IMR-90 (cell line): ENCODE measurements around the gene POMT1. TPM values are rescaled to one million over a fixed set of nuclear protein-coding genes. Genes with fewer than 3 reads are reported as not detected.

ENCODE experiments used
- ATAC-seq: fragments of 200-7000 bp; cut with Tn5 transposase; 2 replicates; pipeline ENCODE4 v1.9.1; 2020; ENCODE audit warnings: low read depth, mild to moderate bottlenecking, moderate library complexity
- BruUV-seq: library from RNA; stranded (reverse); fragments of 400-500 nt; replicated peaks from 2 replicates; lab custom pipeline; 2021; lab: Mats Ljungman, UMichigan
- CTCF ChIA-PET: fragments of 300-600 bp; formaldehyde crosslinking; extraction: SDS; loops from one replicate; lab custom pipeline; 2021; ENCODE audit warnings: antibody characterized with exemption; lab: Yijun Ruan, JAX
- POLR2A ChIA-PET: fragments of 300-600 bp; sonication (Branson Sonifier 250); formaldehyde crosslinking; loops from one replicate; lab custom pipeline; 2022; ENCODE audit warnings: antibody characterized with exemption; ENCODE audit not compliant: unreplicated experiment; lab: Charles Lee
- DNase-seq: peaks from one replicate; pipeline ENCODE4 v3.0.0; 2013
- H2AFZ ChIP-seq: replicated peaks from 2 replicates; pipeline ENCODE3; 2013; ENCODE audit warnings: low read length, mild to moderate bottlenecking; ENCODE audit not compliant: poor library complexity
- H2AK5ac ChIP-seq: 2 replicates; pipeline ENCODE4 v1.6.1; 2013; ENCODE audit warnings: low read depth, low read length, inconsistent platforms
- H2AK9ac ChIP-seq: replicated peaks from 2 replicates; pipeline ENCODE3; 2013; ENCODE audit warnings: mild to moderate bottlenecking, low read depth, low read length, moderate library complexity; ENCODE audit not compliant: poor library complexity
- H2BK120ac ChIP-seq: 2 replicates; pipeline ENCODE4 v1.6.1; 2013; ENCODE audit warnings: low read depth, low read length, inconsistent platforms
- H2BK15ac ChIP-seq: 3 replicates; pipeline ENCODE4 v1.6.1; 2013; ENCODE audit warnings: low read depth, low read length, inconsistent platforms
- H2BK20ac ChIP-seq: 2 replicates; pipeline ENCODE4 v1.6.1; 2013; ENCODE audit warnings: low read depth, mild to moderate bottlenecking, inconsistent platforms, low read length, moderate library complexity
- H2BK5ac ChIP-seq: 2 replicates; pipeline ENCODE4 v1.6.1; 2013; ENCODE audit warnings: mild to moderate bottlenecking, low read depth, low read length, inconsistent platforms; ENCODE audit not compliant: poor library complexity, severe bottlenecking
- H3K14ac ChIP-seq: replicated peaks from 2 replicates; pipeline ENCODE4 v1.6.1; 2013; ENCODE audit warnings: low read depth, low read length, inconsistent platforms
- H3K18ac ChIP-seq: 2 replicates; pipeline ENCODE4 v1.6.1; 2013; ENCODE audit warnings: low read depth, low read length, control low read depth
- H3K23ac ChIP-seq: 2 replicates; pipeline ENCODE4 v1.6.1; 2013; ENCODE audit warnings: low read depth, low read length, inconsistent platforms
- H3K27ac ChIP-seq: 2 replicates; pipeline ENCODE4 v1.5.1; 2013; ENCODE audit warnings: mild to moderate bottlenecking, control low read depth, low read length; ENCODE audit not compliant: insufficient read depth
- H3K27me3 ChIP-seq: 2 replicates; pipeline ENCODE4 v1.6.1; 2013; ENCODE audit warnings: low read length; ENCODE audit not compliant: control insufficient read depth, insufficient read depth
- H3K36me3 ChIP-seq: 2 replicates; pipeline ENCODE4 v1.6.1; 2013; ENCODE audit warnings: low read length, mixed read lengths; ENCODE audit not compliant: control insufficient read depth, insufficient read depth
- H3K4ac ChIP-seq: 2 replicates; pipeline ENCODE4 v1.6.1; 2013; ENCODE audit warnings: low read depth, low read length, inconsistent platforms
- H3K4me1 ChIP-seq: 2 replicates; pipeline ENCODE4 v1.6.1; 2013; ENCODE audit warnings: low read length, mixed read lengths; ENCODE audit not compliant: control insufficient read depth, insufficient read depth
- H3K4me2 ChIP-seq: 2 replicates; pipeline ENCODE4 v1.6.1; 2013; ENCODE audit warnings: low read depth, mild to moderate bottlenecking, control low read depth, low read length, moderate library complexity
- H3K4me3 ChIP-seq: 2 replicates; pipeline ENCODE4 v1.5.1; 2013; ENCODE audit warnings: low read depth, mild to moderate bottlenecking, control low read depth, low read length, moderate library complexity; ENCODE audit not compliant: insufficient read depth
- H3K56ac ChIP-seq: 2 replicates; pipeline ENCODE4 v1.6.1; 2013; ENCODE audit warnings: low read length, inconsistent platforms; ENCODE audit not compliant: insufficient read depth; ENCODE audit errors: extremely low read depth
- H3K79me1 ChIP-seq, 2 experiments: 2 replicates each; pipeline ENCODE4 v1.6.1; 2013; ENCODE audit warnings: low read length in 2 of 2, inconsistent platforms in 1 of 2, low read depth in 1 of 2
- H3K9ac ChIP-seq: 2 replicates; pipeline ENCODE4 v1.6.1; 2013; ENCODE audit warnings: low read depth, low read length, control low read depth
- H3K9me1 ChIP-seq: 2 replicates; pipeline ENCODE4 v1.6.1; 2013; ENCODE audit warnings: low read length, inconsistent platforms; ENCODE audit not compliant: insufficient read depth
- H3K9me3 ChIP-seq: 2 replicates; pipeline ENCODE4 v1.6.1; 2013; ENCODE audit warnings: low read length; ENCODE audit not compliant: control insufficient read depth, insufficient read depth
- H4K20me1 ChIP-seq: 2 replicates; pipeline ENCODE4 v1.6.1; 2013; ENCODE audit warnings: low read length, inconsistent platforms; ENCODE audit not compliant: insufficient read depth
- H4K5ac ChIP-seq: 2 replicates; pipeline ENCODE4 v1.6.1; 2013; ENCODE audit warnings: mild to moderate bottlenecking, low read depth, low read length, control low read depth
- H4K8ac ChIP-seq, 2 experiments: 2 replicates each; pipeline ENCODE4 v1.6.1; 2013; ENCODE audit warnings: low read depth in 2 of 2, low read length in 2 of 2, control low read depth in 1 of 2, inconsistent platforms in 1 of 2
- H4K91ac ChIP-seq: 2 replicates; pipeline ENCODE4 v1.6.1; 2013; ENCODE audit warnings: low read depth, low read length, inconsistent platforms; ENCODE audit not compliant: insufficient read depth
- BHLHE40 ChIP-seq: fragments of 150-350 bp; IDR thresholded peaks from 2 replicates; pipeline ENCODE4 v1.6.1; 2016; ENCODE audit warnings: mild to moderate bottlenecking, low read depth, low read length
- CEBPB ChIP-seq: IDR thresholded peaks from 2 replicates; pipeline ENCODE4 v1.6.1; 2012; ENCODE audit warnings: low read depth, low read length, improper control_type of control experiment
- FOS ChIP-seq: fragments of 150-350 bp; IDR thresholded peaks from 2 replicates; pipeline ENCODE4 v1.6.1; 2016; ENCODE audit warnings: low read depth, low read length
- MAFK ChIP-seq: IDR thresholded peaks from 2 replicates; pipeline ENCODE4 v1.6.1; 2012; ENCODE audit warnings: low read depth, low read length, improper control_type of control experiment
- MAZ ChIP-seq: IDR thresholded peaks from 2 replicates; pipeline ENCODE4 v1.6.1; 2012; ENCODE audit warnings: low read depth, mild to moderate bottlenecking, low read length, improper control_type of control experiment, moderate library complexity, borderline replicate concordance
- NFE2L2 ChIP-seq: fragments of 150-350 bp; IDR thresholded peaks from 2 replicates; pipeline ENCODE4 v1.6.1; 2016; ENCODE audit warnings: low read depth, mild to moderate bottlenecking, low read length
- RCOR1 ChIP-seq: IDR thresholded peaks from 2 replicates; pipeline ENCODE4 v1.6.1; 2012; ENCODE audit warnings: mild to moderate bottlenecking, low read length, improper control_type of control experiment; ENCODE audit not compliant: insufficient replicate concordance
- SMC3 ChIP-seq: fragments of 150-350 bp; IDR thresholded peaks from 2 replicates; pipeline ENCODE4 v1.6.1; 2016; ENCODE audit warnings: low read depth, mild to moderate bottlenecking, antibody characterized with exemption, low read length, moderate library complexity
- WGBS, 2 experiments: methylation state at CpG; one replicate each; pipeline versions ENCODE4 v1.1.5 to v1.1.7; 2013; ENCODE audit warnings: missing lambda C conversion rate in 2 of 2; ENCODE audit not compliant: insufficient read length in 1 of 2; ENCODE audit errors: extremely low coverage in 2 of 2; 5-methylcytosine and 5-hydroxymethylcytosine counted together
- dilution Hi-C: fragments of 300-500 bp; cut with HindIII; formaldehyde crosslinking; loops from one replicate; pipeline ENCODE4 v1.14.3; 2018; ENCODE audit warnings: low sequenced_read_pairs; ENCODE audit not compliant: unreplicated experiment
- in situ Hi-C: fragments of 300-500 bp; cut with MboI; formaldehyde crosslinking; loops from 3 replicates; pipeline ENCODE4 v1.14.3; 2019; ENCODE audit warnings: low sequenced_read_pairs, inconsistent platforms, mixed read lengths
- intact Hi-C: fragments of 100-400 bp; cut with micrococcal nuclease; formaldehyde crosslinking; loops from 2 replicates; pipeline ENCODE4 v1.10.0; 2022
- polyA plus RNA-seq, 3 experiments: library from polyadenylated mRNA; depleted of rRNA; stranded (reverse); fragments of >200 nt; gene quantifications; 2 replicates each; pipeline ENCODE4 v1.2.3, GENCODE V29; 2012; ENCODE audit warnings: low replicate concordance in 1 of 3
- total RNA-seq: library from RNA; depleted of rRNA; stranded (reverse); fragments of >200 nt; gene quantifications from 2 replicates; pipeline ENCODE4 v1.2.3, GENCODE V29; 2012

POMT1 gene
- total and polyA plus RNA-seq, 2 of the 4 experiments (the other 2 are of a cell fraction) = 24.2 to 36.5 TPM

GRCh38 chr9:131520503-131520902 lies 17.8 kb downstream of the POMT1 start:
- in situ Hi-C loops (no loop called here), dilution Hi-C loops (no loop called here), intact Hi-C loops (no loop called here)
- H3K9me3 ChIP-seq = no peaks in the 10 kb centered on the region
- H3K23ac ChIP-seq = no peak overlapping the region
- no peak overlapping the region for H3K4me2 ChIP-seq
- H3K4ac ChIP-seq = no peak overlapping the region
- no peak overlapping the region for H2AK9ac ChIP-seq
- no peak overlapping the region for H3K14ac ChIP-seq
- no peak overlapping the region for H3K56ac ChIP-seq
- no peaks in the 10 kb centered on the region for H3K27me3 ChIP-seq
- H2BK5ac ChIP-seq = no peak overlapping the region
- H3K9me1 ChIP-seq = no peaks in the 10 kb centered on the region
- no peak overlapping the region for H2BK15ac ChIP-seq
- no peak overlapping the region for H3K4me3 ChIP-seq
- peaks cover 9% of the 10 kb centered on the region; the same call in 1 of the 2 replicates for H4K20me1 ChIP-seq
- no peak overlapping the region for H2AK5ac ChIP-seq
- DNase-seq (no peak), ATAC-seq (no peak)
- POLR2A ChIA-PET = no interaction called here
- CTCF ChIA-PET = no interaction called here
- WGBS, 2 experiments = 100% methylated on average over 1 of the region's 16 CpGs; no CpG with 5 or more reads in 1 of the 2 experiments
- H4K5ac ChIP-seq = no peak overlapping the region
- H3K36me3 ChIP-seq = peaks cover 79% of the 10 kb centered on the region
- no peak for TF ChIP-seq SMC3
- TF ChIP-seq MAZ = no peak
- TF ChIP-seq BHLHE40 = no peak
- TF ChIP-seq RCOR1 = no peak
- no peak for TF ChIP-seq CEBPB
- no peak for TF ChIP-seq MAFK
- no peak for TF ChIP-seq NFE2L2
- TF ChIP-seq FOS = no peak
- H3K79me1 ChIP-seq = no peaks in the 10 kb centered on the region
- H2BK120ac ChIP-seq = no peak overlapping the region
- H4K91ac ChIP-seq = no peak overlapping the region
- no peak overlapping the region for H3K18ac ChIP-seq
- BruUV-seq = no TSS peak
- no peak overlapping the region for H3K9ac ChIP-seq
- H2BK20ac ChIP-seq = no peak overlapping the region
- H3K4me1 ChIP-seq = no peaks in the 10 kb centered on the region
- no peak overlapping the region for H4K8ac ChIP-seq
- no peak overlapping the region for H2AFZ ChIP-seq
- no peak overlapping the region for H3K27ac ChIP-seq
